Stimulated activated CD4-positive, alpha-beta T cell treated with anti-CD3 and anti-CD28 coated beads, Interleukin-1b, Interleukin-23, amount 100 ng/mL, for 24 hours (primary cell): ENCODE measurements around the gene EXD3.
"Not testable (repeated sequence)": the region's sequence is repeated elsewhere in the genome, so short reads cannot be mapped to it uniquely, and the experiment has no call there.

Source experiments
- DNase-seq, 4 experiments: peaks; one replicate each; pipeline ENCODE4 v3.0.0-alpha.2; 2020; ENCODE audit warnings: low read depth in 4 of 4, low spot score in 1 of 4

EXD3 gene

DNA sequence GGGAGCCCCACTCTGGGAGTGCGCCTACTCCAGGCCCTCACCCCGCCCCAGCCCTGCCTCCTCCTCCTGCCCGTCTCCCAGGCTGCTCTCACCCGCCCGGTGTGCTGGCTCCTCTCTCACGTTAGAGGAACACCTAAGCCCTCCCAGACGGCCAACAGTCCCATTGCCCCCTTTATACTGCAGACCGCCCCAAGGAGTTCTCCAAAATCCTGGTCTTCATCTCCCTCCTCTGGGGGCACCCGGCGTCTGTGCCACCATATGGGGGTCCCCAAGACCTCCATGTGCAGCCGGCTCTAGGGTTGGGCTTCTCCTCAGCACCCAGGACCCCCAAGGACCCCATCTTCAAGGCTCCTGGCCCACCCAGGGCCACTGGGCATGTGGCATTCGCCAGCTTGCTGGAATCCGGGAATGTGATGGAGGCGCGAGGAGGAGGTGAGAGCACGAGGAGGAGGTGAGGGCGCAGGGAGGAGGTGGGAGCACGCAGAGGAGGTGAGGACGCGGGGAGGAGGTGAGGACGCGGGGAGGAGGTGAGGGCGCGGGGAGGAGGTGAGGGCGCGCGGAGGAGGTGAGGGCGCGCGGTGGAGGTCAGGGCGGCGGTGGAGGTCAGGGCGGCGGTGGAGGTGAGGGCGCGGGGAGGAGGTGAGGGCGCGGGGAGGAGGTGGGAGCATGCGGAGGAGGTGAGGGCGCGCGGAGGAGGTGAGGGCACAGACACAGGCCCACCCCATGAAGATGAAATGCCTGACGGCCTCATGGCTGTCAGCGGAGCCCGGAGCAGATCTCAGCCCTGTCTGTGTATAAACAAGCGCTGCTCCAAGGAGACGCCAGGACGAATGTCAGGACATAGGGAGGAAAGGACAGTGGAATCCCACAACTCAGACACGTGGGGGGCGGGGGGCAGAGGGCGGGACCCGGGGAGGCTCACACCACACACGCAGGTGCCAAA, 41.2 kb downstream of the EXD3 start:
- DNase-seq = no peak

- no peak for DNase-seq
Measured at GRCh38 chr9:137380606-137381005, 42.4 kb downstream of the EXD3 start.

GRCh38 chr9:137380171-137380570, 42.8 kb downstream of the EXD3 start:
- no peak for DNase-seq

GRCh38 chr9:137379761-137380161, 43.2 kb downstream of the EXD3 start:
- no peak for DNase-seq

DNA sequence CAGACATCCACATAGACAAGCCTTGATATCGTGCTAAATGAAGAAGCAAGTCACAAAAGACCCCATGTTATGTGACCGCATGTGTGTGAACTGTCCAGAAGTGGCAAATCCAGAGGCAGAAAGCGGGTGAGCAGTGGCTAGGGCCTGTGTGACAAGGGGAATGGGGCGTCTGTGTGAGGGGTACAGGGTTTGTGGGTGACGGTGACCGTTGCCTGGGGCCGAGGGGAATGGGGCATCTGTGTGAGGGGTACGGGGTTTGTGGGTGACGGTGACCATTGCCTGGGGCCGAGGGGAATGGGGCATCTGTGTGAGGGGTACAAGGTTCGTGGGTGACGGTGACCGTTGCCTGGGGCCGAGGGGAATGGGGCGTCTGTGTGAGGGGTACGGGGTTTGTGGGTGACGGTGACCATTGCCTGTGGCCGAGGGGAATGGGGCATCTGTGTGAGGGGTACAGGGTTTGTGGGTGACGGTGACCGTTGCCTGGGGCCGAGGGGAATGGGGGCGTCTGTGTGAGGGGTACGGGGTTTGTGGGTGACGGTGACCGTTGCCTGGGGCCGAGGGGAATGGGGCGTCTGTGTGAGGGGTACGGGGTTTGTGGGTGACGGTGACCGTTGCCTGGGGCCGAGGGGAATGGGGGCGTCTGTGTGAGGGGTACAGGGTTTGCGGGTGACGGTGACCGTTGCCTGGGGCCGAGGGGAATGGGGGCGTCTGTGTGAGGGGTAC, 44.1 kb downstream of the EXD3 start:
- DNase-seq = not testable (repeated sequence)

DNA sequence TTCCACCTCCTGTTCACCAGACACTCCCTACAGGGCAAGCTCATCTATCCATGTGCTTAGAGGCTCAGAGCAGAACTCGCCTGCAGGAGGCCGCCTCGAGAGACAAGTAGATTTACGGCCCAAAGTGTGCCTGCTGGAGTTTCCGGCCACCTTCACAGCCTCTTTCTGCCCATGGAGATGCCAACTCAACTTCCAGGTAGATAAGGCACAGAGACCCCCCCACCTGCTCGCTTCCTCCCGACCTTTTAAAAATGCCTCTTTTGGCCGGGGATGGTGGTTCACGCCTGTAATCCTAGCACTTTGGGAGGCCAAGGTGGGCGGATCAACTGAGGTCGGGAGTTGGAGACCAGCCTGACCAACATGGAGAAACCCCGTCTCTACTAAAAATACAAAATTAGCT, 46.6 kb downstream of the EXD3 start:
- DNase-seq = no peak

GRCh38 chr9:137375321-137376058, 47.5 kb downstream of the EXD3 start:
- DNase-seq = no peak

DNA sequence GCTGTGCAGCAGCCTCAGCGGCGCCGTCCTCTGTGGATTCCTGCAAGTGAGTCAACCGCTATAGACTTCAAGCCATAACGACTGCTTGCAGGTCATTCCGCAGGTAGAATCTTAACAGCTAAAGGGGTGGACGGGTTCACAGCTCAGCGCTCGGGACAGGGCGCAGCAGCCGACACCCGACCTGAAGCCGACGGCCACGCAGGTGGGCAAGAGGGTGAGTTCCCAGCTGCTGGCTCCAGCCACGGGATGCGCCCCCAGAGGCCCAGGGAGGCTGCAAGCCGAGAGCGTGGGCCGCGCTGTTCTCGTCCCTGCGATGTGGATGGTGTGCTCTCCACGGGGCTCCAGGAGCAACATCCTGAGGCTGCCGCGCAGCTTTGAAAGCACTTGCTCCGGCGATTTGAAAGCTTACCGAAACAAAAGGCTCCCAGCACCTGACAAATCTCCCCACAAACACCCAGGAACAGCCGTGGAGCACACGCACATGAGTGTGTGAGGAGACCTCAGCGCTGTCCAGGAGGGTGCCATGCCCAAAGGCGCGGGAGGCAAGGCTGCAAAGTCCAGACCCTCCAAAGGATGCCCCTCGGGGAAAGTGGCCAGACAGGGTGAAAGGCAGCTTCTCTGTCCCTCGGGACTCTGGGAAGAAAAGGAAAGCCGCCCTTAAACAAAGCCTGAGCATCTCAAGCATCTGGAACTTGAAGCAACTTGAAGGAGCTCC, 48.7 kb downstream of the EXD3 start:
- DNase-seq = no peak

DNA sequence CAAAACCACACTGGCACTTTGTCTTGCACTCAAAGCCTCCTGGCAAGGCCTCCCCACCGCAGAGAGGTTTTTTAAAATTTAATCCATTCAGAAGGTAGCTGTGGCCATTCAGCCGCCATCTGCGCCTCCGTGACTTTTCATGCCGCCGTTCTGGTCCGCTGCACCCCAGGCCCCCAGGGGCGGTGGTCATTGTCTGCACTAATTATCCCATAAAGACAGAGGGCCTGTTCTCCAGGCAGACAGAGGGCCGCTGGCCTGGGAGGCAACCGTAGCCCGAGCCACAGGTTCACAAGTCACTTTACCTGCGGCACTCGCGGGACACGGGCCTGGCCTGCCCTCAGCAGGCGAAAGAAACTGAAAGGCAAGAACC, 49.4 kb downstream of the EXD3 start:
- no peak for DNase-seq

DNA sequence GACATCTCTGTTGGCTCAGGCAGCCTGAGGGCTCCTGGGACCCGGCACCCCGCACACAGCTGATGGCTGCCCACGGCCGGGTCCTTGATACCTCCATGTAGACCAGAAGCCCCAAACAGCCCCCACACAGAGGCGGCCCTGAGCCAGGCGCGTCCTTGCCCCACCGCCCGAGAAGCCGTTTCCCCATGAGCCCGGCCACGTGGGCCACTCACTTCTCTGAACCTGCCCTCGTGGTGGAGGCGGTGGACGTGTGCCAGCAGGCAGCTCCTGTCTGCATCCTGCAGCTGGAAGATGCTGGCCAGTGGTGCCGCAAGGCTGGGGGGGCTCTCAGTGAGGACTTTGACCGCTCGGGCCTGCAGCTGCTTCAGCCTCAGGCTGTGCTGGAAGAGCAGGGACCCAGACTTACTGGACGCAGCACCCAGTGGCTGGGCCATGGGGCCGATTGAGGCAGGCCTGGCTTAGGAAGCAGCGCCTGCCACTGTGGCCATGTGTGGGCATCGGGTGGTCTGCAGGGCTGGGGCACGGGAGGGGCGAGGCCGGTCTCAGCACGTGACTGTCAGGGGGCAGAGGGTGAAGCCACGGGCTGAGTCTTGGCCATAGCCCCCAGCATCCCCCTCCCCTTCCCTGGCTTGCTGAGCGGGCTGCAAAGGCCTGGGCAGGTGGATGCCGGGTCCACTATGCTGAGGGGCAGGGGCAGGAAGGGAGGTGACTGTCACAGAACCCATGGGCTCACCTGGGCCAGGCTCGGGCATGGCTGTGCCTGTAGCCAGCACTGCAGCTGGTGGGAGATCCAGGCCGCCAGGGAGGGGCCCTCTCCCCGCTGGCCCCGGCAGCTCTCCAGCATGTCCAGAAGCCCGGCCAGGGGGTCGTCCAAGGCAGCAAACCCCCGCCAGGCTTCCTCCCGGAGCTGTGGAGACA, 50.0 kb downstream of the EXD3 start:
- no peak for DNase-seq

DNA sequence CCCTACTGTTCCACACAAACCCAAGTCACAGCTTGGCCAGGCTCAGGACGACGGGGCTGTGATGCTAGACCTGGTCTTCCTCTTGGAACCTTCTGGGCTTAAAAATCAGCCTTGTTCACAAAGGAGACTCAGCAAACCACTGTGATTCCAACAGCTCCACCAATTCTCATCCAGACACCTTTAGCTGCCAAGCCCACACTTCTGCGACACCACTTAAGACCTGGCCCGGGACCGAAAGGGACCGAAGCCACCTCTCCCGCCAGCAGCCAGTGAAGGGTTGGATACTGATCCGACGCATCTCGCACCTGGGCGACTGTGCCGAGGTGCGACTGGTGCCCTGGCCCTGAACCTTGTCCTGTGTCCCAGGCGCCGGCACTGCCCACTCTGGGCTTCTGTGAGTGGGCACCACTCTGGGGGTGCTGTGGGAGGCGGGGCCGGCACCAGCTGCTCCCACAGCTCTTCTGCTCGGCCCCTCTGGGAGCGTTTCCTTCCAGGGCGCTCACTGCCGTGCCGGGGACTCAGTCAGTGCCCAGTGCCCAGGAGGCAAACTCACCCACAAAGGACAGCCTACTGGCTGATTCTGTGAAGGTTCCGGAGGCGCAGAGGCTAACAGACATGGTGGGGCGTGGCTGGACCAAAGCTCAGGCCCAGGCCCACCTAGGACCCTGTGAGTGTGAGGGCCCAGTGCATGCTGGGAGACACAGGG, 50.9 kb downstream of the EXD3 start:
- DNase-seq = no peak

DNA sequence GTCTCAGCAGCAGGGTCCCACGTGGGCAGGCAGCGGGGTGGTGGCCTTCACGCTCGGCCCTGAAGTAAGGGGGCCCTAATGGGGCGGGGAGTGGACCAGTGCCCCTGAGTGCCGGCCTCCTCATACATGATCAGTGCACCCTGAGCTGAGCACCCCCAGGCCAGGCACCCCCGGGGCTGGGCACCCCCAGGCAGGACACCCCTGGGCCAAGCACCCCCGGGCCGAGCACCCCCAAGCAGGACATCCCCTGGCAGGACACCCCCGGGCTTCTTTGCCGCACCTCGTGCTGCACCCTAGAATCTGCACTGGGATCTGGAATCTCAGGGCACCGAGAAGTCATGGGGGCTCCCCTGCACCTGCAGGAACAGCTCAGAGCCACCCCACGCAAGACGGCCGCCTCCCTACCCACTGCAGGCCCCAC, 51.4 kb downstream of the EXD3 start:
- DNase-seq = no peak

DNA sequence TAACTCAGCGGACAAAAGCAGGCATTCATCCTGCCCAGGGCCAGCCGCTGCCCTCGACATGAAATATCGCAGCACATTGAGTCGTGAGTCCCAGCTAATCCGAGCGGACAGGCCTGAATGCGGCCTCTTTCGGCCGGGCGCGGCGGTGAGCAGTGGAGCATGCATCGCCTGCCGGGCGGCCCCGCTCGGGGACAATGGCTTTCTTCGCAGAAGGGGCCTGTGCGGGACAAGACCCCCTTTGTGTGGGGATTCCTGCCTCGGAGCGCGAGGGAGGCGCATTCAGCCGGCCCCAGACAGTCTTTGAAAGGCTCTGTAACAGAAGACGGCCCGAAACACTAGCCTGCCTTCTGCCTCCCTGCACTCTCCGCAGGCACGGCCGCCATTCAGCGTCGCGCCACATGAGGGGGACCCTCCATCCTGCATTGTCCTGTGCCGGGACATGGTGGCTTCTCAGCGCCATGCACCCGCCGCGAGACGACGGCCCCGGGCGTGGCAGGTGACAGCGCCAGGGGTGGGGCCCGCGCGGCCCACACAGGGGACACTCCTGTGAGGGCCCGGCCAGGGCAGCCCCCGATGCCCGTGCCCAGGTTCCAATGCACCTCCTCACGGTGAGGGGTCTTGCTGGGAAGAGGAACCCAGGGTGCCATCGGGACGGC, 52.0 kb downstream of the EXD3 start:
- no peak for DNase-seq

DNA sequence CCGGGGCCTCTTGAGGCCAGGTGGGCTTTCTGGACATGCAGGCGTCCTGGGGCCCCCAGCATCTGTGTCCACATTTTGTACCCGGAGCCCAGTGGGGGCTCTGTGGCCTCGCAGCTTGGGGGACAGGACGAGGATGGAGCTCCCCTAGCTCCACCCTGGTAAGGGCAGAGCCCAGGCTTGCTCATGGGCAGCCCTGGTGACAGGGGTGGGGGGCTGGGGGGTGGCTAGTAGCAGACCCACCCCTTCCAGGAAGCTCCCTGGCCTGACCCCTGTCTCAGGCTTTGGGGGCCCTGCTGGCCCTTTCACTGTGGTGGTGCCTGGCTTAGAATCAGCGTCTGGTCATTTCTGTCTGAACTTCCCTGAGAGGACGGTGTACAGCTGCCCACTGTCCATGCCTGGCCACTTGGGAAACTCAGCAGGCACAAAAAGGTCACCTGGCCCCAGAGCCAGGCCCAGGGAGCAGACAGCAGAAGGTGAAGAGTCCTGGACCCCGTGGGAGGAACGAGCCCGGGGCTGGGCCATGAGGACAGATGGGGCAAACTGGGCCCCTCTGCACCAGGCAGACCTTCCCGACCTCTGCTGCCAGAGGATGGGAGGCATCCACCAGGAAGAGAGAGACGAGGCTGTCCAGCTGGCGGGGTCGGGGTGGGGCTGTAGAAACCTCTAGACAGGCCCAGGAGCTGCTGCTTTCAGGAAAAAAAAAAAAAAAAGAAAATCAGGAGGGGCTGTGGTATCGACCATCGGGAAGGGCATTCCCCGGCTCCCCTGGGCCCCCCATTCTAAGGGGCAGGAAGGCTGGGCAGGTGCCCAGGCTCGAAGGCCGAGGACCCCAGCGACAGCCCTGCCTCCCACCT, 52.8 kb downstream of the EXD3 start:
- no peak for DNase-seq

DNA sequence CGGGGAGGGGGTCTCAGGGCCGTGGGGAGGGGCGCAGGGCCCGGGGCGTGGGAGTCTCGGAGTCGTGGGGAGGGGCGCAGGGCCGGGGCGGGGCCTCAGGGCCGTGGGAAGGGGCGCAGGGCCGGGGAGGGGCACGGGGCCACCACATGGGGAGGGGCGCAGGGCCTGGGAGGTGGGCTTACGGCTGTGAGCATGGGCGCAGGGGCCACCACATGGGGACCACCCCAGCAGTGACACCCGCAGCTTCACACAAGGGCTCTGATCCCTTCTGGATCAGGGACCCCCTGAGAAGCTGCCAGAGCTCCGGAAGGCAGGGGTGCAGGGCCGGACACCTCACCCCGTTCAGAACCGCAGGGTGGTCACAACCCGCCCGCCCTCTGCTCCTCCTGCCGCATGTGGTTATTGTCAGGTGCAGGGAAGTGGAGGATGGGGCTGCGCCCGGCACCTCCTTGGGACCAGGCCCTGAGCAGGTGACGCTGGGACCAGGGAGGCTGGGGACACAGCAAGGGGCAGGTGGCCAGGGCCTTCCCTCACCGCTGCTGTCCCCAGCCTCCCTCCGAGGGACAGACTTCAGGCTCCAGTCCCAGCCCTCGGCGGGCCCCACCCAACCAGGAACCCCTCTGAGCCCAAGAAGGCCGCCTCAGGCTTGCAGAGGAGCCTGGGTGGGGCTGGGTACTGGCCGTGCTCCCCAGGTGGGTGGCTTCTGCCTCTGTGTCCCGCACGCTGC, 53.7 kb downstream of the EXD3 start:
- no peak for DNase-seq

GRCh38 chr9:137368431-137369035, 54.4 kb downstream of the EXD3 start:
- no peak for DNase-seq
